ENCODE data around the gene PTPRZ1. TPM values are rescaled to one million over a fixed set of nuclear protein-coding genes. Genes with fewer than 3 reads are reported as not detected.

Gene PTPRZ1
- total and polyA plus RNA-seq, 2 of the 13 experiments (the other 11 are each of a cell fraction or from before 2014, with no cell fraction given), result not detected

GRCh38 chr7:122095642-122096041 lies 222.7 kb downstream of the PTPRZ1 start:
- DNase-seq (ENCODE audit: low spot score) (no peak), ATAC-seq (no peak), FAIRE-seq (no peak)
- WGBS (ENCODE audit: low lambda C conversion rate), result 73% methylated on average over 4 of the region's 4 CpGs
- no TSS peak for BruUV-seq (replicated peaks)
- Histone ChIP-seq H4K20me1 (ENCODE audit: insufficient read depth, low read length) (no peaks in the 10 kb centered on the region), H2AFZ (ENCODE audit: low read length) (no peak overlapping the region), H3K27me3 (ENCODE audit: control insufficient read depth in 1 of 2, insufficient read depth in 2 of 2, low read length in 2 of 2) (no peaks in the 10 kb centered on the region), H3K4me2 (ENCODE audit: low read depth, low read length) (no peak overlapping the region), H3K4me1 (ENCODE audit: insufficient read depth, low read length) (no peaks in the 10 kb centered on the region), H3K27ac (ENCODE audit: extremely low read length, insufficient read depth, low read length) (no peak overlapping the region), H3K9me3 (ENCODE audit: low read length) (no peaks in the 10 kb centered on the region), H3K9ac (ENCODE audit: insufficient read depth, low read depth, low read length) (no peak overlapping the region), H3K4me3 (replicated peaks in 1 of 3; ENCODE audit: insufficient read depth in 1 of 3, low read depth in 2 of 3, low read length in 3 of 3) (no peak overlapping the region), H3K79me2 (ENCODE audit: insufficient read depth, low read length) (no peaks in the 10 kb centered on the region), H3K36me3 (replicated peaks in 1 of 2; ENCODE audit: control insufficient read depth in 1 of 2, insufficient read depth in 2 of 2, low read length in 2 of 2) (no peaks in the 10 kb centered on the region; a peak in 1 of 5 replicates)
- ChIA-PET POLR2A (no interaction called here), CTCF (ENCODE audit: low intra/inter-chr PET ratio, low total read pairs) (no interaction called here)
- intact Hi-C loops (cut with micrococcal nuclease; ENCODE audit: unreplicated experiment) (loop anchor here (5.0 to 10.0 kb wide), 2 partner anchors 37 to 119 kb away; no protein-coding TSS in a partner anchor), in situ Hi-C loops (cut with HindIII; ENCODE audit: extremely low pct_ligation_motif_present, low pct_unique_long_range_greater_than_20kb) (loop anchor here (10.0 kb wide), 1 partner anchor 439 kb away; no protein-coding TSS in a partner anchor)
- TF ChIP-seq MAFK (conservative IDR thresholded peaks at IDR 0.05 in 1 of 2, IDR thresholded peaks at IDR 0.05 in 1 of 2; ENCODE audit: low read length in 2 of 2) (peak; percentile 39 to 65; a peak in 3 of 4 replicates), MAFF (IDR thresholded peaks at IDR 0.05; ENCODE audit: low read depth, low read length) (peak; percentile 16; the same call in 1 of the 2 replicates), ZFP62 (CRISPR knock-in tag; IDR thresholded peaks at IDR 0.05) (no peak)

DNA sequence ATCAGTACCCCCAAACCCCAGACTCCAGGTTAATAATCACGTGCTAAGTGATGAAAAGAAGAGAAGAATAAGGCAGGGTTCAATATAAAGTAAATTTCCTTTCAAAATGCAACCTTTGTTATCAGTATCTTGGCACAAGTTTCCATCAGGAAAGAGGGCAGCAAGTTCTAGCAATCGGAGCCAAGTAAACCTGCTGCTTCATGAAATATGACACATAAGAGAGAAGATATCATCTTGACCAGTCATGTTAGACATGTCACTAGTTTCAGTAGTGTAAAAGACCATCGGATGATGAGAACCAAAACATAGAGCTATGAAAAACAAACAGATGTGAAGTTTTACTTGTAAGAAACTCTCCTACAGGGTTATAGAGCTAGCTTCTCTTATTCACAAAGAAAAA lies 227.1 kb downstream of the PTPRZ1 start:
- FAIRE-seq, result no peak
- ATAC-seq, result no peak
- Histone ChIP-seq H3K9ac (ENCODE audit: insufficient read depth, low read depth, low read length) (no peak overlapping the region), H3K4me1 (ENCODE audit: insufficient read depth, low read length) (no peaks in the 10 kb centered on the region), H3K27me3 (ENCODE audit: control insufficient read depth in 1 of 2, insufficient read depth in 2 of 2, low read length in 2 of 2) (no peaks in the 10 kb centered on the region), H3K27ac (ENCODE audit: extremely low read length, insufficient read depth, low read length) (no peak overlapping the region), H3K4me3 (replicated peaks in 1 of 3; ENCODE audit: insufficient read depth in 1 of 3, low read depth in 2 of 3, low read length in 3 of 3) (no peak overlapping the region), H3K4me2 (ENCODE audit: low read depth, low read length) (no peak overlapping the region), H3K9me3 (ENCODE audit: low read length) (peaks cover 6% of the 10 kb centered on the region), H3K36me3 (replicated peaks in 1 of 2; ENCODE audit: control insufficient read depth in 1 of 2, insufficient read depth in 2 of 2, low read length in 2 of 2) (0 out of 5 replicates have a peak, but pooled peaks cover 0 to 3% of the 10 kb centered on the region in 2 experiments), H4K20me1 (ENCODE audit: insufficient read depth, low read length) (no peaks in the 10 kb centered on the region), H3K79me2 (ENCODE audit: insufficient read depth, low read length) (no peaks in the 10 kb centered on the region), H2AFZ (ENCODE audit: low read length) (no peak overlapping the region)
- TF ChIP-seq ZNF121 (CRISPR knock-in tag; IDR thresholded peaks at IDR 0.05) (no peak), ISL2 (CRISPR knock-in tag; IDR thresholded peaks at IDR 0.05) (no peak), NCOA5 (CRISPR knock-in tag; IDR thresholded peaks at IDR 0.05) (no peak), ZNF3 (CRISPR knock-in tag; IDR thresholded peaks at IDR 0.05) (no peak), POLR2A (IDR thresholded peaks at IDR 0.05; ENCODE audit: insufficient read depth in 1 of 2, low read depth in 2 of 2, low read length in 2 of 2) (no peak), KAT2B (IDR thresholded peaks at IDR 0.05; ENCODE audit: borderline replicate concordance, low read depth, low read length) (no peak)
- in situ Hi-C loops (cut with HindIII; ENCODE audit: extremely low pct_ligation_motif_present, low pct_unique_long_range_greater_than_20kb), result no loop called here
- 96% methylated on average over 3 of the region's 3 CpGs for WGBS (ENCODE audit: low lambda C conversion rate)
- intact Hi-C loops (cut with micrococcal nuclease; ENCODE audit: unreplicated experiment), result no loop called here
- DNase-seq (ENCODE audit: low spot score), result no peak
- BruUV-seq (replicated peaks), result no TSS peak
- CTCF ChIA-PET (ENCODE audit: low intra/inter-chr PET ratio, low total read pairs), result no interaction called here
- POLR2A ChIA-PET, result no interaction called here
